ENCODE data around the gene LFNG. TPM values are rescaled to one million over a fixed set of nuclear protein-coding genes. Genes with fewer than 3 reads are reported as not detected.

Gene LFNG
- total and polyA plus RNA-seq, 2 of the 13 experiments (the other 11 are each of a cell fraction or from before 2014, with no cell fraction given) = 0.44 to 1.5 TPM

- TF ChIP-seq ATAD3A (CRISPR knock-in tag; IDR thresholded peaks at IDR 0.05) (no peak), ZNF572 (CRISPR knock-in tag; IDR thresholded peaks at IDR 0.05) (no peak), ZNF160 (CRISPR knock-in tag; IDR thresholded peaks at IDR 0.05) (0 out of 2 replicates have a peak, but pooled peaks have one; percentile 34), ATF7-NPFF (CRISPR knock-in tag; IDR thresholded peaks at IDR 0.05; ENCODE audit: low read depth) (peak; percentile 19; the same call in 1 of the 2 replicates), SMAD9 (CRISPR knock-in tag; IDR thresholded peaks at IDR 0.05) (0 out of 2 replicates have a peak, but pooled peaks have one; percentile 58), NFKB2 (CRISPR knock-in tag; IDR thresholded peaks at IDR 0.05; ENCODE audit: borderline replicate concordance) (no peak), ZNF512 (CRISPR knock-in tag; IDR thresholded peaks at IDR 0.05) (no peak), CREM (IDR thresholded peaks at IDR 0.05) (no peak), CREM (CRISPR knock-in tag; IDR thresholded peaks at IDR 0.05) (no peak), ZNF839 (CRISPR knock-in tag; IDR thresholded peaks at IDR 0.05; ENCODE audit: borderline replicate concordance) (no peak; the same call in 1 of the 2 replicates), SRSF9 (IDR thresholded peaks at IDR 0.05; ENCODE audit: borderline replicate concordance, insufficient read depth, low read depth, low read length, poor library complexity, severe bottlenecking) (no peak), IKZF4 (CRISPR knock-in tag; IDR thresholded peaks at IDR 0.05; ENCODE audit: borderline replicate concordance, low read depth, not compliant biosample characterization) (no peak), ZKSCAN8 (CRISPR knock-in tag; IDR thresholded peaks at IDR 0.05; ENCODE audit: borderline replicate concordance) (no peak), ZBTB33 (CRISPR knock-in tag; IDR thresholded peaks at IDR 0.05) (peak; percentile 7; the same call in 1 of the 2 replicates), GPBP1L1 (CRISPR knock-in tag; IDR thresholded peaks at IDR 0.05) (no peak), ATF1 (CRISPR knock-in tag; IDR thresholded peaks at IDR 0.05) (no peak)
- TF ChIP-seq, protein P1, sequence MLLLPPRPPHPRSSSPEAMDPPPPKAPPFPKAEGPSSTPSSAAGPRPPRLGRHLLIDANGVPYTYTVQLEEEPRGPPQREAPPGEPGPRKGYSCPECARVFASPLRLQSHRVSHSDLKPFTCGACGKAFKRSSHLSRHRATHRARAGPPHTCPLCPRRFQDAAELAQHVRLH (CRISPR knock-in tag; IDR thresholded peaks at IDR 0.05; ENCODE audit: borderline replicate concordance, low read depth) = no peak
- TF ChIP-seq, protein P2, sequence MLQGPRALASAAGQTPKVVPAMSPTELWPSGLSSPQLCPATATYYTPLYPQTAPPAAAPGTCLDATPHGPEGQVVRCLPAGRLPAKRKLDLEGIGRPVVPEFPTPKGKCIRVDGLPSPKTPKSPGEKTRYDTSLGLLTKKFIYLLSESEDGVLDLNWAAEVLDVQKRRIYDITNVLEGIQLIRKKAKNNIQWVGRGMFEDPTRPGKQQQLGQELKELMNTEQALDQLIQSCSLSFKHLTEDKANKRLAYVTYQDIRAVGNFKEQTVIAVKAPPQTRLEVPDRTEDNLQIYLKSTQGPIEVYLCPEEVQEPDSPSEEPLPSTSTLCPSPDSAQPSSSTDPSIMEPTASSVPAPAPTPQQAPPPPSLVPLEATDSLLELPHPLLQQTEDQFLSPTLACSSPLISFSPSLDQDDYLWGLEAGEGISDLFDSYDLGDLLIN (CRISPR knock-in tag; IDR thresholded peaks at IDR 0.05; ENCODE audit: borderline replicate concordance) = no peak
- TF ChIP-seq, protein P3, sequence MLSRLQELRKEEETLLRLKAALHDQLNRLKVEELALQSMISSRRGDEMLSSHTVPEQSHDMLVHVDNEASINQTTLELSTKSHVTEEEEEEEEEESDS (CRISPR knock-in tag; IDR thresholded peaks at IDR 0.05; ENCODE audit: borderline replicate concordance) = no peak
- TF ChIP-seq, protein P4, sequence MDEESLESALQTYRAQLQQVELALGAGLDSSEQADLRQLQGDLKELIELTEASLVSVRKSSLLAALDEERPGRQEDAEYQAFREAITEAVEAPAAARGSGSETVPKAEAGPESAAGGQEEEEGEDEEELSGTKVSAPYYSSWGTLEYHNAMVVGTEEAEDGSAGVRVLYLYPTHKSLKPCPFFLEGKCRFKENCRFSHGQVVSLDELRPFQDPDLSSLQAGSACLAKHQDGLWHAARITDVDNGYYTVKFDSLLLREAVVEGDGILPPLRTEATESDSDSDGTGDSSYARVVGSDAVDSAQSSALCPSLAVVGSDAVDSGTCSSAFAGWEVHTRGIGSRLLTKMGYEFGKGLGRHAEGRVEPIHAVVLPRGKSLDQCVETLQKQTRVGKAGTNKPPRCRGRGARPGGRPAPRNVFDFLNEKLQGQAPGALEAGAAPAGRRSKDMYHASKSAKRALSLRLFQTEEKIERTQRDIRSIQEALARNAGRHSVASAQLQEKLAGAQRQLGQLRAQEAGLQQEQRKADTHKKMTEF (CRISPR knock-in tag; IDR thresholded peaks at IDR 0.05) = peak; percentile 70; the same call in 1 of the 2 replicates
Observed at GRCh38 chr7:2555121-2556052, 35.8 kb downstream of the LFNG start, which contains the start of gene BRAT1 (continued).

Data from HepG2 (cell line).